NK-92 (cell line): ENCODE data around the gene GRIN3B.

ENCODE experiments used
- DNase-seq: peaks from one replicate; lab custom pipeline; 2025; ENCODE audit not compliant: unreplicated experiment; lab: John Stamatoyannopoulos, UW

The GRIN3B gene

DNA sequence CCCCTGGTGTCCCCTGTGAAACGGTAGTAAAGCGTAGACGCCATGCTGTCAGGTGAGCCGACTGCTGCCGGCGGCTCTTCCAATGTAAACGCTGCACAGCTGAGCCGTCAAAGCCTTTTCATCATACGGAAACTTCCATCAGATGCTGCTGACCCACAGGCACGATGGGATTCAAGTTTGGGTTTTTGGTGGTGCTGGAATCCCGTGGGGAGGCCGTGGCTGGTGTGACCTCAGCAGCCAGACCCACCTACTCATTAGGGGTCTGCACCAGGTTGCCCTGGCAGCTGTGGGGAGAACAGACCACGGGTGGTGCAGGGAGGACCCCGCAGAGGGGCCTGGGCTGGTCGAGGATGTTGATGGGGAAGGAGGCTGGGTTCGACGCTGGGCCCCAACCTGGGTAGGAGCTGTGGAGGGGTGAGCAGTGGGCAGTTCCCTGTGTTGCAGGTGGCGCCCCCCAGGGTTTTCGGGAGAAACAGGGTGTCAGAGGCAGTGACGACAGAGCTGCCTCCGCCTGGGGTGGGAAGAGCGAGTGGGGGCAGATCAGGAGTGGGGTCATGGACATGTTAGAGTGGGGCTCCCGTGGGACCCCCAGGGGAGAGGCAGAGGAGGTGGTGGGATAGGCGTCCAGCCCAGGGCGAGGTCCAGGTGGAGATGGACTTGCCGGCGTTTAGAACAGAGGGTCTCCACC, 6.6 kb downstream of the GRIN3B start:
- DNase-seq: no peak

DNA sequence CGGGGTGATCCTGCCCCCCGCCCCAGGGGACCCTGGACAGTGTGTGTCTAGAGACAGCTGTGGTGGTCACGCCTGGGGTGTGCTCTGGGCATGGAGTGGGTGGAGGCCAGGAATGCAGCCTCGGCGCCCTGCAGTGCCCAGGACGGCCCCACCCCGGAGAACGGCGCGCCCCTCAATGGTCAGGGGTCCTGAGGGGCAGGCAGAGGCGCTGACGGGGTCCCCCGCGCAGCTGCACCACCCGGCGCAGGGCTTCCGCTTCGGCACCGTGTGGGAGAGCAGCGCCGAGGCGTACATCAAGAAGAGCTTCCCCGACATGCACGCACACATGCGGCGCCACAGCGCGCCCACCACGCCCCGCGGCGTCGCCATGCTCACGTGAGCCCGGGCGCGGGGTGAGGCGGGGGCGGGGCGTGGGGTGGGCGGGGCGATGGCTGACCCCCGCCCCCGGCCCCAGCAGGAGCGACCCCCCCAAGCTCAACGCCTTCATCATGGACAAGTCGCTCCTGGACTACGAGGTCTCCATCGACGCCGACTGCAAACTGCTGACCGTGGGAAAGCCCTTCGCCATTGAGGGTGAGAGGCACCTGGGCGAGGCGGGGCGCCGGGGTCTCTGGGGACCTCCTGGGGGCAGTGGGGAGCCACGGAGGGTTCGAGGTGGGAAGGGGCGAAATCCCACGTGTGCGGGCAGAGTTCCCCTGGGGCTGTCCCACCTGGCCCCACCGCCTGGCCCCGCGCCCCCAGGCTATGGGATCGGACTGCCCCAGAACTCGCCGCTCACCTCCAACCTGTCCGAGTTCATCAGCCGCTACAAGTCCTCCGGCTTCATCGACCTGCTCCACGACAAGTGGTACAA, 7.4 kb downstream of the GRIN3B start:
- no peak for DNase-seq

DNA sequence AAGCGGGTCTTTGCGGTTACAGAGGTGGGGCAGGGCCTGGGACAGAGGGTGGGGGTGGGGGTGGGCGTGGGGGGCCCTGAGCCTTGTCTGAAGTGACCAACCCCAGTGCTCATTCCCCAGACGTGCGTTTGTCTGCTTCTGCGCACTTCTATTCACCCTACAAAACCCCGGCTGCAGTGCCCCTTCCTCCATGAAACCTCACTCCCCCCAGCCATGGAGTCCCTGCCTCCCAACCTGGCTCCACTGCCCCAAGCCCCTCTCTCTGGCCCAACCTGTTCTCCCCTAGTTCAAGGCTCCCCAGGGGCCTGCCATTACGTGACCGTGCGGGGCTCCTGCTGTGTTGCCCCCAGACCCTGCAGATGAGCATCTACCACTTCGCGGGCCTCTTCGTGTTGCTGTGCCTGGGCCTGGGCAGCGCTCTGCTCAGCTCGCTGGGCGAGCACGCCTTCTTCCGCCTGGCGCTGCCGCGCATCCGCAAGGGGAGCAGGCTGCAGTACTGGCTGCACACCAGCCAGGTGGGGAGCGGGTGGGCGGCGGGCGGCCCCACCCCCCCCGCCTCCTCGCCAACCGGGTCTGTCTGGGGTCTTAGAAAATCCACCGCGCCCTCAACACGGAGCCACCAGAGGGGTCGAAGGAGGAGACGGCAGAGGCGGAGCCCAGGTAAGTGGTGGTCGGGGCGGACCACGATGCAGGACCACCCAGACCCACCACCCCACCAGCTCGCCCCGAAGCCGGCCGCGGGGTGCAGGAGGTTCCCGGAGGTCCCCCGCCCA, 8.2 kb downstream of the GRIN3B start:
- no peak for DNase-seq

DNA sequence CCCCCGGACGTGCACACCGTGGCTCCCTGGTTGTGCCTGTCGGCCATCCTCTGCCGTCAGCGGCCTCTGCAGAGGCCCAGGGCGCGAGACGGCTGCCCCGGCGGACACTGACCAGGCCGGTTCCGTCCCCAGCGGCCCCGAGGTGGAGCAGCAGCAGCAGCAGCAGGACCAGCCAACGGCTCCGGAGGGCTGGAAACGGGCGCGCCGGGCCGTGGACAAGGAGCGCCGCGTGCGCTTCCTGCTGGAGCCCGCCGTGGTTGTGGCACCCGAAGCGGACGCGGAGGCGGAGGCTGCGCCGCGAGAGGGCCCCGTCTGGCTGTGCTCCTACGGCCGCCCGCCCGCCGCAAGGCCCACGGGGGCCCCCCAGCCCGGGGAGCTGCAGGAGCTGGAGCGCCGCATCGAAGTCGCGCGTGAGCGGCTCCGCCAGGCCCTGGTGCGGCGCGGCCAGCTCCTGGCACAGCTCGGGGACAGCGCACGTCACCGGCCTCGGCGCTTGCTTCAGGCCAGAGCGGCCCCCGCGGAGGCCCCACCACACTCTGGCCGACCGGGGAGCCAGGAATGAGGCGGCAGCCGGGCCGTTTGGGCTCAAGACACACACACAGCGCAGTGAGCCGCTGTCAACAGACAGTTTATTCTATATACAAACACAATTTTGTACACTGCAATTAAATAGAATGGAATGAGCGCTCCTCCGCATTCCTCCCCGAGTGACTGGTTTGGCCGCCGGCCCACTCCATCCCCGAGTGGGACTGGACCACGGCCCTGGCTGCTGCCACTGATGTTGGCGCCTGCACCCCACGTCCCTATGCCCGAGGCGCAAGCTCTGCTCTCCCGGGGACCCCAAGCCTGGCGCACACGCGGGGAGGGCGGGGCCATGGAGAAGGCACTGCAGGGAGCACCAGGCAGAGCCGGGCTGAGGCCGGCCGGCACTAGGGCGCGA, 9.1 kb downstream of the GRIN3B start:
- no peak for DNase-seq

DNA sequence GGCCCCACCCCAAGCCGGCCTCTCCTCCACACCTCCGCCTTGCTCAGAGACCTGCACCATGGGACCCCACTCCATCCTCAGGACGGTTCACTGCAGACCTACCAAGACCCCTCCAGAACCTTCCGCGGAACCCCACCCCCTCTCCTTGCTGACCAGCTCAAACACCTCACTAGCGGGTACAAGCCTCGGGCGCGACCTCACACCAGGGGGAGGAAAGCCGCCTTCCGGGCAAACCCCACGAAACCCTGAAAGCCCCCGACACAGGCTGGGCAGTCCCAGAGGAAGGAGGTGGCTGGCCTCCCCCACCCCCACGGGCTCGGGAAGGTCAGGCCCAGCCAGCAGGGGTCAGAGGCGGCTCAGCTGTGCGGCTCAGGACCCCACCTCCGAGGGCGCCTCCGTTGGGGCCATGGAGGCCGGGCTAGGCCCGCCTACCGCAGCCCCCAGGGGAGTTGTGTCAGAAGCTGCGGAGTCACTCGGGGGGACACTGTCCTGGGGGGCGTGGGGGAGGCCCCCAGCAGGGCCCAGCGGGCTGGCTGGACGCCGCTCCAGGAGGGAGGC, 9.8 kb downstream of the GRIN3B start:
- DNase-seq: no peak

DNA sequence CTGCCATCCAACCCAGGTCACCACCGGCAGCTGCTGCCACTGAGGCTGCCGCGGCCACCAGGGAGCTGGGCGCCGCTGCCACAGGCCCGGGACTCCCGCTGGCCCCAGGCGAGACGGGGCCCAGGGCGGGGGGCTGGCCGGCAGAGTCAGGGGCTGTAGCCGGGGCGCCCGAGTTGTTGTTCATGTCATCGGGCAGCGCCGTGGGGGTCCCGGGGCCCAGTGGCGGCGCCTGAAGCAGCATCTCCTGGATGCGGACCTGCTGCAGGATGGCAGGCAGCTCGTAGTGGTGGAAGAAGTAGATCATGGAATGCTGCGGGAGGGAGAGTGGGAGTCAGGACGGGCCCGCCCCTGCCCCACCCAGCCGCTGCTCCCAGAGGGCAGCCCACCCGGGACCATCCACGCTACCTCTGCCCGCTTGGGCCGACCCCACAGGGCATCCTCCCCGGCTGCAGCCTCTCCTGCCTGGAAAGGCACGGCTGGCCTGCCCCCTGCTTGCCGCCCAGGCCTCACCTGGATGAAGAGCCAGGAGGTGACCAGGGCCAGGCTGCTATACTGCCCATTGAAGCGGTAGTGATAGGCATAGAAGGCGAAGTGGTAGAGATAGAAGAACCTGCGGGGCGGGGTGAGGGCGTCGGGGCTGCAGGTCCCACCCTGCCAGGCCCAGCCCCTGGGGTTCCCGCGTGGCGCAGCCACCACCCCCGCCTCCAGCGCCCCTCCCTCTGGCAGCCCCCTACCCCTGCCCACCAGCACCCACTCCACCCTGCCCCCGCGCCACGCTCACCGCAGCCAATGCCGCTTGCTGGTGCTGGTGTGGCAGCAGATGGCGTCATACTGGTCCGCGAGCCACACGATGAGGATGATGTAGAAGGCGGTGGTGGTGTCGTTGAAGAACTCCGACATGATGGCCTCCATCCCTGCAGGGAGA, 10.6 kb downstream of the GRIN3B start:
- no peak for DNase-seq

DNA sequence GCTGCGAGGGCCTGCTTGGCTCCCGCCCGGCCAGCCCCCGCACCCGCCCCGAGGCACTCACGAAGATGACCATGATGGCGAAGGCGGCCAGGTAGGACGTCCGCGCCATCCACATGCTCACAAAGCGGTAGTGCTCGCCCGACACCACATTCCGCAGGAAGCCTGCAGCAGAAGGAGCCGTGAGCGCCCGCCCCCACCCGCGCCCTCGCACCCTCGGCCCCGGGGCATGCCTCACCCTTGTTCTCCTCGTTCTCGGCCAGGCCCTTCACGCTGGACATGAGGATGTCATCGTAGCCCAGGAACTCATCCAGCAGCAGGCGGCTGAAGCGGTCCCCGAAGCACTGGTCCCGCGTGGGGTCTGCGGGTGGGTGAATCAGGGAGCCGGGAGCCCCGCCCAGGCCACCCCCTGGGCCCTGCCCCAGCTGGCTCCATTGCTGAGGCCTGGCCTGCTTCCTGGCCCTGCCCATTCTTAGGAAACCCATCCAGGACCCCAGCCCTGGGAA, 11.7 kb downstream of the GRIN3B start:
- DNase-seq: no peak

DNA sequence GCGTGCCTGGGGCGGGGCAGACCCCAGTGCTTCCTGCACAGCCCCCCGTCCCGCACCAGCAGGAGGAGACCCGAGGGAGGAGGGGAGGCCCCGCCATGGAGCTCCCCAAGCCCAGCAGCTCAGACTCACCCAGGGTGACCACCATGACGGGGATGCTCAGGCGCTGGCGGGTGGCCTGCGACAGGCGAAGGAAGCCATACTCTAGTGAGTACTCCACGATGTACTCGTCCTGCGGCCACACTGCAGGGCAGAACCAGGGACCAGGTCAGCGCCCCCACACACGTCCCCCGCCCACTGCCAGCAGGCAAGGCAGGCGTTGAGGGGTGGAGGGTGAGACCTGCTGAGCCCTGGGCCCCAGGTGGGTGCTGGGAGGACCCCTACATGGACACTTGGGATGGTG, 12.1 kb downstream of the GRIN3B start:
- no peak for DNase-seq

DNA sequence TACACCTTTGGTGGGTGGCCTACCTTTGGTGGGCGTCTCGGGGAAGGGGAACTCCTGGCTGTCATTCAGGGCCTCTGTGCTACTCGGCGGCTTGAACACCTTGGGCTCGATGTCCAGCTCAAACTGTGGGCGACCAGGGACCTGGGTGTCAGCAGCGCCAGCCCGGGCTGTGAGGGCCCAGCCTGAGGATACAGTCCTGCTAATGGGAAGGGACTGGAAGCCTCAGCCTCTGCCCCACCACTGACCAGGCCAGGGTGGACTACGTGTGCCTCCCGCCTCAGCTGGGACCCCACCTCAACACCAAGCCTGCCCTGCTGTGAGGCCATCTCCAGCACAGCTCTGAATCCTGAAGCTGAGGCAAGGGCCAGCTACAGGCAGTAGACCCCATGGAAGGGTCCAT, 13.0 kb downstream of the GRIN3B start:
- DNase-seq: no peak

DNA sequence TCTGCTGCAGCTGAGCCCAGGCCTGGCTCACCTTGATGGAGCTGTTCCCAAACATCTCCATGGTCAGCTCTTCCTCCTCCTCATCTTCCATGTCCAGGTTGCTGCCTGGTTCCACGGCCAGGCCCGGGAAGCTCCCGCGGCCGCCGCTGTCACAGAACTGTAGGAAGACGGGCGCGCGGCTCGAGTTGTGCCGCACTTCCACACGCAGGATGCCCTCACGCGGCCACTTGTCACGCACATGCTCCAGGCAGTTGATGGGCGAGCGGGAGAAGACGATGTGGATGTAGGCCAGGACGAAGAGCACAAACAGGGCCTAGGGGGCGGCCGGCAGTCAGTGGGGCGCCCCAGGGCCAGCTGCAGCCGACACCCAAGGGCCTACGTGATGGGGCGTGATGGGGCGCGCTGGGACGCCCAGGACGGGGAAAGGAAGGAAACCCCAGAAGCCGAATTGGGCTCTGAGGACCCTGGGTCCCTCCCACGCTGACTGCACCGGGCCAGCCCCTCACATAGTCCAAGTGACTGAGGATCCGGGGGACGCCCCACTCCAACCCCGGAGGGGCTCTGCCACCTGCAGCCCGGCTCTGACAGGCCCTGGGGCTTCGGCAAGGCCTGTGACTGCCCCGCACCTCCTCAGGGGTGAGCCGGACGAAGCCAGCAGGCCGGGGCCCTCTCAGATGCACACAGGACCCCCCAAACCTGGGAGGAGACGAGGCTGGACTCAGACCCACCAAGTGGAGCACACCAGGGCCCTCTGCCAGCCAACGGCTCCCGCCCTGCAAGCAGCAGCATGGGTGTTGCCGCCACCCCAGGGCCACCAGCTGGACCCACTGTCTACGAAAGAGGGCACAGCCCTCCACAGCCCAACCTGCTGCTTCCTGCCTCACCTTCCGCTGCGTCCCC, 14.2 kb downstream of the GRIN3B start:
- DNase-seq: no peak

DNA sequence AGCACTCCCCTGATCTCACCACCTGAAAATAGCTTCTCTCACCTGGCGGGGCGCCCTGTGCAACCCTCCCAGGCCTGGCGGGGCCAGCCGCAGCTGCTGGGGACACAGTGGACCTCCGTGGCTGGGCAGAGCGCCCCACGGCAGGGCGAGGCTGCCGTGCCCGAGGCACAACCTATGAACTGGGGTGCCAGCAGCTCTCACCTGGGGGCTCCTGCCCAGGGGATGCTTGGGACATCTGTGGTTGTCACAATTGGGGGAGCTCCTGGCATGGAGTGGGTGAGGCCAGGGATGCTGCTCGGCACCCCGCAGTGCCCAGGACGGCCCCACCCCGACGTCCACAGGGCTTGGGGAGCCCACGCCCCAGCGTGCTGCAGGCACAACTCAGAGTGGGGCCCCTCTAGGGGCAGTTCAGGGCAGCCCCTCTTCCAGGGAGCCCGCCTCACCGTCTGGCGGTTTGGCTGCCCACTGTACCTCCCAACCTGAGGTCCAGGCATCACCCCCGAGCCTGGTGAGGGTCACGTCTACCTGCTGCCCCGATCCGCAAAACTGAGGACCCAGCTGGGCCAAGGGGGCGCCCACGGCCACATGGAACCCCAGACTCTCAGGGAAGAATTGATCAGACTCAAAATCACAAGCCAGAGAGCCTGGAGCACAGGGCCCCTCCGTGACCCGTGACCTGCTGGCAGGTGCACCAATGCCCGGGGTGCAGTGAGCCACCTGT, 15.0 kb downstream of the GRIN3B start:
- DNase-seq: no peak

DNA sequence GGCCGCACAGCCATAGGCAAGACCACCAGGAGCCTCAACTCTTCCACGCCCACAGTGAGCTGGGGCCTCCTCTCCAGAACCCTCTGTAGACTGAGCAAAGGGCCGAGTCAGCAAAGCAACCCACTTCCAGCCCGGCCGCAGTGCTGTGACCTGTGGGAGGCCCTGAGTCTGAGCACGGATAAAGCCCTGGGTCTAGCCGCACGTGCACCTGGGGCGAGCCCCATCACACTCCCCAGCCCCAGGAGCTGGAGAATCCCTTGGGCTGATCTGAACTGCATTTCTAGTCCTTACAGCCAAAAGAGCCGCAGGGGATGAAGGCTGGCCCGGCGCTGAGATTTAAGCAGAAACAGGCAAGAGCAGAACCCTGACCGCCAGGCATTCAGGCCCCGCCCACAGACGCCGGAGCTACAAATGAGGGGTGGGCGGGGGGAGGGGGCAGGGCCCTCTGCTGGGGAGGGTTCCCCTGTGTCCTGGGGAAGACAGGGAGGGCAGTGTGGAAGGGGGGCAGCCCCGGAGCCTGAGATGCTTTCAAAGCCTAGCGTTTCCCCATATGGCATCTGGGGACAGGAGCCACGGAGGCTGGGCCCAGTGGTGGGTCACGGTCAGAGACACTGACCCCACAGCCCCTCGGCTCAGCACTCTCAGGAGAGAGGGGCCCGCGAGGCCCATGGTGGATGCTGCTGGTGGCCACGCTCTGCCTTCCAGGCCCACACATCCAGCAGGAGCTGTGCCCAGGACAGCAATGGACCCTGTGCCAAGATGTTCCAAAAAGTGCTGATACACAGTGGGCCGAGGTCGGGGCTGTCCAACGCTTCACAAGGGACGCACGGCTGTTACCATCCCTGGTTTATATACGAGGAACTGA, 15.8 kb downstream of the GRIN3B start:
- DNase-seq: no peak

DNA sequence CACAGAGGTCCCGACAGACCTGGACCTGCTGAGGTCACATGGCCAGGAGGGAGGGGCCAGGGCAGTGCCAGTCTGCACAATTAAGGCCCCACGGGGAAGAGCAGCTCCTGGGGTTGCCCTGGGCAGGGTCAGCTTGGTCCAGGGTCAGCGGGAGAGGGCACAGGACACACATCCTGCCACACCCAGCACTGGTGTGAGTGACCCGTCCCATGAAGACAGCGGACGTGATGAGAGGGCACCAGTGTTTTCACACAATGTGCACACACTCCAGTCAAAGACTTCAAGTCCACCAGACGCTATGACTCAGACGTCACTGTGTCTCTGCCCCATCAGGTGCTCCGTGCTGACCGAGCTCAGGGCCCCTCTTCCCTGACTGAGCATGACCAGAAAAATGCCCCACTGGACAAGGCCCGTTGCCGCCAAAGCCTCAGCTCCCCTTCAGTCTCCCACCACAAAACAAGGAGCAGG, 16.5 kb downstream of the GRIN3B start:
- no peak for DNase-seq

DNA sequence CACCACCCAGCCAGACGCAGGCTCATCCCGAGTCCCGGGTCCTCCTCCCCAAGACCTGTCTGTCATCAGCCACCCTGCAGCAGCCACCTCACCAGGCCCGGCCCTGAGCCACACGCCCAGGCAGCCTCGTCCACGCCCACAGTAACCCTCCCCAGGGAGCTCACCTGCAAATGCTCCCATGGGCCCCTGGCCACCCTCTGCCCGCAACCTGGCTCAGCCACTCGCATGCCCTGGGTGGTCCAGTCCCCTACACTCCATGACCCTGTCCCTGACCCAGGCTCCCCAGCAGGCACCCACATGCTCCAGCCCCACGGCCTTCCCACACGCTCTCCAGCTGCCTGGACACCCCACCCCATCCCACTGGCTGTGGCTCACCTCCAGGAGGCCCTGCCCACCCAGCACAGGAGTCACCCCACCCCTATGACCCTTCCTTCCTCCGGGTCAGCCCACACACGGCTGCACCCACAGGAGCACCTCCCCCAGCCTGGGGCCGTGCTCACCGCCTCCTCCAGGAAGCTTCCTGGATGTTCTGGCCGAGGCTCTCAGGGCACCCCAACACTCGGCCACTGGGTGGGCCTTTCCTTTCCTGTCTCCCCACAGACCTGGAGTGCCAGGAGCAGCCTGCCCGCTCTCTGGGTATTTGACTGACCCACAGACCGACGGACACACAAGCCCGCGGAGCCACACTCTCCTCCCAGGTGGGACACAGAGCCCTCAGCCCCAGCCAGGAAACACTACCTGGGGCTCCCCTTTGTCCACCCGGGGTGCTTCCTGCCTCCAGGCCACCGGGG, 17.1 kb downstream of the GRIN3B start:
- no peak for DNase-seq

DNA sequence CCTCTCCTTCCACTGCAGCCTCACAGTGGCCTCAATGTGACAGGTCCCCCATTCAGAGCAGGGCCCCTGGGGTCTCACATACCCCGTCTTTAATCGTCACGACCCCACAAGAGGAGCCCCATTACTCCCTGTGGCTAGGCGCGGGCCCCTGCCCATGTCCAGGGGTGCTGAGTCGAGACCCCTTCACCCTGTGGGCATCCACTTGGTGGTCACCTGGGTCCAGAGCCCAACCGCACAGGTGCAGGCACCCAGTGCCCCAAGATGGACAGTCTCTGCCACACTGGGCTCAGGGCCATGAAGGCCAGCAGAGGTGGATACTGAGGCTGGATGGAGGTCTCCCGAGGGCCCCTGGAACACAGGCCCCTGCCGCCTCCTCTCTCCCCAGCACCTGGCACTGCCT, 17.7 kb downstream of the GRIN3B start:
- DNase-seq: no peak

DNA sequence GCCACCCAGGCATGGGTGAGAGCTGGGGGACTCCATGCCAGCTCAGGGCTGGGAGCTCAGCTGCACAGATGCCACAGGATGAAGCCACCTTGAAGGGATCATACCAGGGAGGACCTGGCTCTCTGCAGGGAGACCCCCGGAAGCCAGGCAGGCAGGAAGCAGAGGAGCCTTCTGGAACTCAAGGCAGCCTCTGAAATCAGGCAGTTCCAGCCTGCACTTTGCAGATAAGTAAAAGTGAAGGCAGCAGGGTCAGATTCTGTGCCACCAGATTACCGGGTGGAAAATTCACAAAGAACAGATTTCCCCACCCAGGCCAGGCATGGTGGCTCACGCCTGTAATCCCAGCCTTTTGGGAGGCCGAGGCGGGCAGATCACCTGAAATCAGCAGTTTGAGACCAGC, 18.2 kb downstream of the GRIN3B start:
- DNase-seq: no peak
